Mesothelial cell of epicardium (in vitro differentiated cells): ENCODE data around the gene ACKR4. TPM values are rescaled to one million over a fixed set of nuclear protein-coding genes. Genes with fewer than 3 reads are reported as not detected.

Experiments
- DNase-seq, 2 experiments: peaks; one replicate each; pipeline ENCODE4 v3.0.0; 2021; ENCODE audit warnings: low spot score in 2 of 2; ENCODE audit not compliant: unreplicated experiment in 2 of 2
- H3K27ac Mint-ChIP-seq: 2 replicates; pipeline ENCODE4 v1.8.0; 2021; ENCODE audit warnings: mixed read lengths
- H3K27me3 Mint-ChIP-seq: 2 replicates; pipeline ENCODE4 v1.8.0; 2021; ENCODE audit warnings: low read depth, mixed read lengths
- H3K36me3 Mint-ChIP-seq: 2 replicates; pipeline ENCODE4 v1.8.0; 2021; ENCODE audit warnings: mixed read lengths
- H3K4me1 Mint-ChIP-seq: 2 replicates; pipeline ENCODE4 v1.8.0; 2021; ENCODE audit warnings: mixed read lengths
- H3K4me3 Mint-ChIP-seq: 2 replicates; pipeline ENCODE4 v1.8.0; 2021; ENCODE audit warnings: mild to moderate bottlenecking, moderate library complexity, mixed read lengths
- H3K9me3 Mint-ChIP-seq: 2 replicates; pipeline ENCODE4 v1.8.0; 2021; ENCODE audit warnings: mixed read lengths
- total RNA-seq: library from RNA; stranded (reverse); gene quantifications from 3 replicates; pipeline ENCODE4 v1.2.1, GENCODE V29; 2021
- TF ChIP-seq, protein P1 (sequence below): fragments of 200-600 bp; sonication (generic); IDR thresholded peaks from one replicate; pipeline ENCODE4 v1.5.0; 2021; ENCODE audit warnings: antibody characterized with exemption; ENCODE audit not compliant: unreplicated experiment

Gene ACKR4
- total RNA-seq, 1 donor from 2014 or later: 0.13 TPM

DNA sequence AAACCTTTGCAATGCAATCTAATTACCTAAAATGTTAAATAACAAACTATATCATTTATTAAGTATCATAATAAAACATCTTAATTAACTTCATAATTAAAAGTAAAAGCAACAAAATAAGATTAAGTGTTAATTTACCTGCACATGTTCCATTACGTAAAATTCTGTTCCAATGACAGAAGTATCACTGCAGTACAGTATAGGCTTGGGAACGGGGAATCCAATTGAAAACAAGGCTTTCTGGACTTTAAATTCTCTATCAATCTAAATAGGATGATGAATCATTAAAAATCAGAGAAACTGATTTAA is 45.4 kb downstream of the ACKR4 start:
- H3K9me3 Mint-ChIP-seq: no peaks in the 10 kb centered on the region
- H3K27me3 Mint-ChIP-seq: no peaks in the 10 kb centered on the region
- DNase-seq: no peak
- H3K36me3 Mint-ChIP-seq: peaks cover 3% of the 10 kb centered on the region
- TF ChIP-seq, protein P1, sequence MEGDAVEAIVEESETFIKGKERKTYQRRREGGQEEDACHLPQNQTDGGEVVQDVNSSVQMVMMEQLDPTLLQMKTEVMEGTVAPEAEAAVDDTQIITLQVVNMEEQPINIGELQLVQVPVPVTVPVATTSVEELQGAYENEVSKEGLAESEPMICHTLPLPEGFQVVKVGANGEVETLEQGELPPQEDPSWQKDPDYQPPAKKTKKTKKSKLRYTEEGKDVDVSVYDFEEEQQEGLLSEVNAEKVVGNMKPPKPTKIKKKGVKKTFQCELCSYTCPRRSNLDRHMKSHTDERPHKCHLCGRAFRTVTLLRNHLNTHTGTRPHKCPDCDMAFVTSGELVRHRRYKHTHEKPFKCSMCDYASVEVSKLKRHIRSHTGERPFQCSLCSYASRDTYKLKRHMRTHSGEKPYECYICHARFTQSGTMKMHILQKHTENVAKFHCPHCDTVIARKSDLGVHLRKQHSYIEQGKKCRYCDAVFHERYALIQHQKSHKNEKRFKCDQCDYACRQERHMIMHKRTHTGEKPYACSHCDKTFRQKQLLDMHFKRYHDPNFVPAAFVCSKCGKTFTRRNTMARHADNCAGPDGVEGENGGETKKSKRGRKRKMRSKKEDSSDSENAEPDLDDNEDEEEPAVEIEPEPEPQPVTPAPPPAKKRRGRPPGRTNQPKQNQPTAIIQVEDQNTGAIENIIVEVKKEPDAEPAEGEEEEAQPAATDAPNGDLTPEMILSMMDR: peak; percentile 31
- no peaks in the 10 kb centered on the region for H3K4me1 Mint-ChIP-seq
- H3K27ac Mint-ChIP-seq: no peak overlapping the region
- no peak overlapping the region for H3K4me3 Mint-ChIP-seq

DNA sequence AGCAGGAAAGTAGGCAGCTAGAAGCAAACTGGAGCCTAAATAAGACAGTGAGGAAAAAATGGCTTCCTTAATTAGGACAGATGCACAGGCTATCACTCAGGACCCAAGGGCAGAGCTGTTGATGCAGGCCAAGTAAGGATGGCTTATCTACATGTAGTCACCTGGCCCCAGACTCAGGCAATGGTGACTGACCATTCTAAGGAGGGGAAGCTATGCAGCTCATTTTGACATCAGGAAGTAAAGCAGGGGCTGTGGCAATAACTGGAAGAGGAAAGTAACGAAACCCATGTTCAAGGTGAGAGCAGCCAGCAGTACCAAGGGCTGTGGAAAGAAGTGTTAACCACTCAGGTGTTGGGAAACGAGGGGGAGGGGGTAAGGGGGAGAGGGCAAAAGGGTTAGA is 46.3 kb downstream of the ACKR4 start:
- Mint-ChIP-seq H3K9me3 (no peaks in the 10 kb centered on the region), H3K27ac (no peak overlapping the region), H3K36me3 (peaks cover 3% of the 10 kb centered on the region), H3K4me3 (no peak overlapping the region), H3K4me1 (no peaks in the 10 kb centered on the region), H3K27me3 (no peaks in the 10 kb centered on the region)
- no peak for DNase-seq
- TF ChIP-seq, protein P1: no peak

DNA sequence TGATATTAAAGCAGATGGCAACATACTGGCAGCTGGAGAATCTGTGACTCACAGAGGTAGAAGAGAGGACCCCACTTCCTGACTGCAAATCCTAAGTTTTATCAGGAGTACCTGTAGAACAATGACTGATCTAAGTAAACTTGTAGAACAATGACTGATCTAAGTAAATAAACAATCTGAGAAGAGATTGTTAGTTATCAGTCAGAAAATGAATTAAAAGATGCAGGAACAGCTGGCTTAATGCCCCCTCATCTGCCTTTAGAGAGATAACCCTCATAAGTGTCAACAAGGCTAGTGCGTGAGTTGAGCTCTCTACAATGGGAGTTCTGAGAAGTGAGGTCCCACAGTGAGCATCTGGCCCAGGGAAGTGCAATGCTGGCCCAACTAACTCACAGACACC is 48.0 kb downstream of the ACKR4 start:
- no peak for DNase-seq
- Mint-ChIP-seq H3K9me3 (no peaks in the 10 kb centered on the region), H3K36me3 (no peaks in the 10 kb centered on the region), H3K4me1 (no peaks in the 10 kb centered on the region), H3K27me3 (no peaks in the 10 kb centered on the region), H3K4me3 (no peak overlapping the region), H3K27ac (no peak overlapping the region)
- TF ChIP-seq, protein P1: no peak

DNA sequence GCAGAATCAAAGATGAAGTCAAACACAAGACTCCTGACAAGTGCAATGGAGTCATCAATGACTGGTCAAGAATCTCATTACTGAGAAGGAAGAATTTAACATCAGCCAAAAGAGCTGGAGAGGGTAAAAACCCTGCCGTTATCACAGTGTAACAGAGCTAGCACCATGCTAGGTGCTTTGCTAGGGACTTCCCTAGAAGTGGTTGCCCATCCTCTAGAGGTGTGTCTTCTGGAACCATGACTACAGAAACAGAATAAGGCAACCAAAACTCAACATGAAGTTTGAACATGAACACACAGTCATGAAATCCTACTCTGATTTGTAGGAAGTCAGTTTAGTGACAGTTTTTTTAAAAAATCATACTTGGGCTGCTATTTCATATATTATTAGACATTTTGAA is 53.1 kb downstream of the ACKR4 start:
- no peak for DNase-seq
- Mint-ChIP-seq H3K27ac (no peak overlapping the region), H3K4me3 (no peak overlapping the region), H3K27me3 (no peaks in the 10 kb centered on the region), H3K36me3 (no peaks in the 10 kb centered on the region), H3K9me3 (no peaks in the 10 kb centered on the region), H3K4me1 (no peaks in the 10 kb centered on the region)
- TF ChIP-seq, protein P1: no peak

Other genes with a start within 250 kb of the ACKR4 start
- gene DNAJC13, start 179.8 kb upstream of the ACKR4 start, total RNA-seq: 34.2 to 37.8 TPM (median 37.6 TPM) in 3 replicates
- gene ACAD11, start 62.5 kb downstream of the ACKR4 start, total RNA-seq: 20.3 to 21.8 TPM (median 21.4 TPM) in 3 replicates
- 37.4 to 42.2 TPM (median 37.9 TPM) in 3 replicates for gene UBA5, start 63.1 kb downstream of the ACKR4 start, total RNA-seq
- 28.4 to 29.5 TPM (median 29.2 TPM) in 3 replicates for gene NPHP3, start 125.1 kb downstream of the ACKR4 start, total RNA-seq